GM21723 (cell line): Measurements from ENCODE around the gene FBXL22.

ENCODE experiments used
- ATAC-seq: cut with Tn5 transposase; IDR thresholded peaks from one replicate; pipeline ENCODE4 v1.9.1; 2021; ENCODE audit warnings: mild to moderate bottlenecking, moderate library complexity; ENCODE audit not compliant: unreplicated experiment

Gene FBXL22

GRCh38 chr15:63597038-63597790, at the start of gene FBXL22:
TSS of gene FBXL22 (plus strand) at chr15:63597387. CDS start at chr15:63597393, 6 bp downstream.
- no peak for ATAC-seq

- ATAC-seq = no peak
Measured at GRCh38 chr15:63551400-63551799, 45.8 kb upstream of the FBXL22 start.

GRCh38 chr15:63553388-63553791, 43.8 kb upstream of the FBXL22 start:
- no peak for ATAC-seq

GRCh38 chr15:63554337-63554927, 42.8 kb upstream of the FBXL22 start:
- no peak for ATAC-seq

GRCh38 chr15:63555507-63555906, 41.7 kb upstream of the FBXL22 start:
- no peak for ATAC-seq

- no peak for ATAC-seq
Measured at GRCh38 chr15:63556246-63556645, 40.9 kb upstream of the FBXL22 start.

- no peak for ATAC-seq
Measured at GRCh38 chr15:63556736-63557135, 40.5 kb upstream of the FBXL22 start.

GRCh38 chr15:63559753-63560152, 37.4 kb upstream of the FBXL22 start:
- no peak for ATAC-seq

GRCh38 chr15:63560741-63561448, 36.3 kb upstream of the FBXL22 start:
- no peak for ATAC-seq

GRCh38 chr15:63564093-63564492, 33.1 kb upstream of the FBXL22 start:
- ATAC-seq = no peak

- no peak for ATAC-seq
Measured at GRCh38 chr15:63565536-63566186, 31.5 kb upstream of the FBXL22 start.

GRCh38 chr15:63572749-63573464, 24.3 kb upstream of the FBXL22 start:
- ATAC-seq = no peak

- no peak for ATAC-seq
Measured at GRCh38 chr15:63573533-63573932, 23.7 kb upstream of the FBXL22 start.

GRCh38 chr15:63575312-63575711, 21.9 kb upstream of the FBXL22 start:
- ATAC-seq = no peak

- ATAC-seq = no peak
Measured at GRCh38 chr15:63576441-63576840, 20.7 kb upstream of the FBXL22 start.

- ATAC-seq = no peak
Measured at GRCh38 chr15:63582179-63582578, 15.0 kb upstream of the FBXL22 start.

- no peak for ATAC-seq
Measured at GRCh38 chr15:63582718-63583426, 14.3 kb upstream of the FBXL22 start.

GRCh38 chr15:63586790-63587189, 10.4 kb upstream of the FBXL22 start:
- ATAC-seq = no peak

GRCh38 chr15:63587527-63587926, 9.7 kb upstream of the FBXL22 start:
- ATAC-seq = no peak

GRCh38 chr15:63588826-63589225, 8.4 kb upstream of the FBXL22 start:
- no peak for ATAC-seq
